NCI-H1105 (cell line): ENCODE measurements around the gene POLR2F.
A peak's percentile ranks its signal among the peaks of the same experiment; 100 is the strongest.

Experiments
- DNase-seq: peaks from one replicate; lab custom pipeline; 2025; lab: John Stamatoyannopoulos, UW

Gene POLR2F

GRCh38 chr22:37953437-37954179, at the start of gene POLR2F, which contains the start of gene C22orf23:
TSS of gene POLR2F (plus strand) at chr22:37953699. CDS start at chr22:37953788, 89 bp downstream.
TSS of gene C22orf23 (minus strand) at chr22:37953601. CDS start at chr22:37953149, 452 bp downstream.
- DNase-seq = peak; percentile 88

GRCh38 chr22:37904572-37905533, 48.6 kb upstream of the POLR2F start:
- no peak for DNase-seq

GRCh38 chr22:37905534-37906363, 47.8 kb upstream of the POLR2F start, which contains the start of gene MICALL1:
TSS of gene MICALL1 (plus strand) at chr22:37906297. CDS start at chr22:37906423, 126 bp downstream.
- DNase-seq = peak; percentile 15

GRCh38 chr22:37906364-37907008, 47.0 kb upstream of the POLR2F start:
- DNase-seq = no peak

GRCh38 chr22:37907036-37907954, 46.2 kb upstream of the POLR2F start:
- no peak for DNase-seq

GRCh38 chr22:37909766-37910165, 43.7 kb upstream of the POLR2F start:
- DNase-seq = no peak

- DNase-seq = no peak
These were observed 42.4 kb upstream of the POLR2F start for GRCh38 chr22:37910890-37911672.

GRCh38 chr22:37911697-37912096, 41.8 kb upstream of the POLR2F start:
- no peak for DNase-seq

- no peak for DNase-seq
These were observed 41.3 kb upstream of the POLR2F start for GRCh38 chr22:37912171-37912570.

GRCh38 chr22:37913233-37913721, 40.2 kb upstream of the POLR2F start:
- DNase-seq = no peak

GRCh38 chr22:37916311-37916710, 37.2 kb upstream of the POLR2F start:
- DNase-seq = no peak

GRCh38 chr22:37917874-37918548, 35.5 kb upstream of the POLR2F start:
- DNase-seq = no peak

- no peak for DNase-seq
These were observed 34.8 kb upstream of the POLR2F start for GRCh38 chr22:37918580-37919270.

GRCh38 chr22:37920126-37920525, 33.4 kb upstream of the POLR2F start:
- no peak for DNase-seq

- no peak for DNase-seq
These were observed 31.3 kb upstream of the POLR2F start for GRCh38 chr22:37922191-37922590.

- DNase-seq = no peak
These were observed 29.6 kb upstream of the POLR2F start for GRCh38 chr22:37923927-37924326.

GRCh38 chr22:37924386-37925065, 29.0 kb upstream of the POLR2F start:
- DNase-seq = no peak
